ENCODE results near the gene LAMB1.
"Not testable (repeated sequence)": the region's sequence is repeated elsewhere in the genome, so short reads cannot be mapped to it uniquely, and the experiment has no call there.

Gene LAMB1

GRCh38 chr7:107889992-107890391 lies 113.0 kb downstream of the LAMB1 start:
- DNase-seq (ENCODE audit: low spot score), result no peak
- POLR2A ChIA-PET (ENCODE audit: low non-redundant PET), result interaction anchor here (0.5 kb wide), 1 partner anchor 175 kb away, joined by 5 read pairs; no protein-coding TSS in a partner anchor
- TF ChIP-seq, protein P1, sequence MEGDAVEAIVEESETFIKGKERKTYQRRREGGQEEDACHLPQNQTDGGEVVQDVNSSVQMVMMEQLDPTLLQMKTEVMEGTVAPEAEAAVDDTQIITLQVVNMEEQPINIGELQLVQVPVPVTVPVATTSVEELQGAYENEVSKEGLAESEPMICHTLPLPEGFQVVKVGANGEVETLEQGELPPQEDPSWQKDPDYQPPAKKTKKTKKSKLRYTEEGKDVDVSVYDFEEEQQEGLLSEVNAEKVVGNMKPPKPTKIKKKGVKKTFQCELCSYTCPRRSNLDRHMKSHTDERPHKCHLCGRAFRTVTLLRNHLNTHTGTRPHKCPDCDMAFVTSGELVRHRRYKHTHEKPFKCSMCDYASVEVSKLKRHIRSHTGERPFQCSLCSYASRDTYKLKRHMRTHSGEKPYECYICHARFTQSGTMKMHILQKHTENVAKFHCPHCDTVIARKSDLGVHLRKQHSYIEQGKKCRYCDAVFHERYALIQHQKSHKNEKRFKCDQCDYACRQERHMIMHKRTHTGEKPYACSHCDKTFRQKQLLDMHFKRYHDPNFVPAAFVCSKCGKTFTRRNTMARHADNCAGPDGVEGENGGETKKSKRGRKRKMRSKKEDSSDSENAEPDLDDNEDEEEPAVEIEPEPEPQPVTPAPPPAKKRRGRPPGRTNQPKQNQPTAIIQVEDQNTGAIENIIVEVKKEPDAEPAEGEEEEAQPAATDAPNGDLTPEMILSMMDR (conservative IDR thresholded peaks at IDR 0.05; ENCODE audit: low read depth), result no peak
- H3K27ac ChIP-seq, result no peak overlapping the region
- CTCF ChIA-PET, result no interaction called here

- CTCF ChIA-PET, result interaction anchor here (0.6 kb wide), 1 partner anchor 10 kb away, joined by 3 read pairs; no protein-coding TSS in a partner anchor
These were observed 115.1 kb downstream of the LAMB1 start for GRCh38 chr7:107887827-107888226.

GRCh38 chr7:107884066-107884818 lies 118.7 kb downstream of the LAMB1 start:
- POLR2A ChIA-PET (ENCODE audit: low non-redundant PET), result no interaction called here
- CTCF ChIA-PET, result no interaction called here
- no peak for DNase-seq (ENCODE audit: low spot score)
- TF ChIP-seq, protein P1 (conservative IDR thresholded peaks at IDR 0.05; ENCODE audit: low read depth), result no peak
- no peak overlapping the region for H3K27ac ChIP-seq

More at GRCh38 chr7:107887827-107888226, 115.1 kb downstream of the LAMB1 start:
- POLR2A ChIA-PET (ENCODE audit: low non-redundant PET); DNase-seq (ENCODE audit: low spot score); H3K27ac ChIP-seq: not testable (repeated sequence)

DNA sequence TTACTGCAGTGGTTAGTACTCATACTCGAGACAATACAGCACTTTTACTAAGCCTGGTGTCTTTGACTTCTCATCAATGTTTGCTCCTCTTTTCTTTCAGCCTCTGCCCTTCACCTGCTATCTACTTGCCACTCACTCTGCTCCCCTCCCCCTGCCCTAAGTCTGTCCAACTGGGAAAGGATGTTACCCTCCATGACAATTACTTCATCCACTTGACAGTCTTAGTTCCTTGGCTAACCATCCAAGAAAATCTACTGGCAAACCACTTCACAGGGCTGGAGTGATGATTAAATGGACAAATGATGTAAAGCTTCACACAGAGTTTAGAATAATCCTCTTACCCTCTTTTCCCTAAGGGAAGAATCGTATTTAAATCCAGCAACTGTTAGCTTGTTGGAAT lies 120.2 kb downstream of the LAMB1 start:
- CTCF ChIA-PET, result no interaction called here
- POLR2A ChIA-PET (ENCODE audit: low non-redundant PET), result no interaction called here
- H3K27ac ChIP-seq, result no peak overlapping the region
- DNase-seq (ENCODE audit: low spot score), result no peak
- TF ChIP-seq, protein P1 (conservative IDR thresholded peaks at IDR 0.05; ENCODE audit: low read depth), result no peak

DNA sequence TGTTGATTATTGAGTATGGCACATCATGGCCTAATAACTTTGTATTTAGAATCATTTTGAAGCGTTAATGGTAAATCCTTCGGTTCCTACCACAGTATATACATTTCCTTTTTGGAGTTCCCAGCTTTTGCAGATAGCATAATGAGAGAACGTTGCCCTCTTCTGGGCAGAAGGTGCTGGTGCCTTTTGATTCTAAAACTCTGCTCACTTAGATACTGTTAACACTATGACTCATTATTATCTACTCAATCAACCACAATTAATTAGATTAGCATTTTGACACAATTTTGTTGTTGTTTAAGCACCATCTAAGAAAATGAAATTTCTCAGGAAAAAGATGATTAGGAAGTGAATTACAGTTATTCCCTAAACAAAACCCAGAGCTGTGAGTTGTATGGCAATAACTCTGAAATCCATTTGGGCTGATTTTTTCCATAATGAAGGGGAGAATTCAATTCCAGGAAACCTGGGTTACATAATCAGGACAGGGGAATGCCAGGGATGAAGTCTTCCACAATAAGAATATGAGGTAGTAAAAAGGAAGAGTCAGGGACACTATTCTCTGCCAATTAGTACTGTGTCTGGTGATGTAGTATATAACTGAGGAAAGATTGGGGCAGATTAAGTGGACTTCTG lies 123.4 kb downstream of the LAMB1 start:
- ChIA-PET POLR2A (ENCODE audit: low non-redundant PET) (no interaction called here), CTCF (interaction anchor here (0.5 to 1.2 kb wide), 11 partner anchors 9 to 704 kb away, joined by 3 read pairs; partner anchors contain the start of gene BCAP29)
- TF ChIP-seq, protein P1 (conservative IDR thresholded peaks at IDR 0.05; ENCODE audit: low read depth), result peak; percentile 95
- no peak overlapping the region for H3K27ac ChIP-seq
- DNase-seq (ENCODE audit: low spot score), result peak; percentile 63

DNA sequence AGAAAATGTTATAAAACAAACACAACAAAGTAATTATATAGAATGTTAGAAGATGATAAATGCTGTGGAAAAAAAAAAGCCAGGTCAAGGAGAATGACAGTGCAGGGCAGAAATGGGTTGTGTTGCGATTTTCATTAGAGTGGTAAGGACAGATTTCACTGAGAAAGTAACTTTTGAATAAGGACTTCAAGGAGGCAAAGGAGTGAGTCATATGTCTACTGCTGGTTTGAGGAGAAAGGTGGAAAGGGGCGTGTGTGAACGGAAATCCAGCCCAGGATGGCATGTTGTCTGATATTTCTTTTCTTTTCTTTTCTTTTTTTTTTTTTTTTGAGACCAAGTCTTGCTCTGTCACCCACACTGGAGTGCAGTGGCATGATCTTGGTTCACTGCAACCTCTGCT lies 124.3 kb downstream of the LAMB1 start:
- H3K27ac ChIP-seq, result no peak overlapping the region
- POLR2A ChIA-PET (ENCODE audit: low non-redundant PET), result no interaction called here
- TF ChIP-seq, protein P1 (conservative IDR thresholded peaks at IDR 0.05; ENCODE audit: low read depth), result no peak
- CTCF ChIA-PET, result interaction anchor here (0.5 to 1.2 kb wide), 10 partner anchors 8 to 673 kb away, joined by 3 to 4 read pairs (median 3); partner anchors contain the start of gene BCAP29
- no peak for DNase-seq (ENCODE audit: low spot score)

Measured in RWPE1 (cell line).